Right kidney (tissue), 1 donor: ENCODE measurements around the gene TRIB2.

Experiments used
- DNase-seq: peaks from one replicate; pipeline ENCODE4 v3.0.0-alpha.2; 2016

Gene TRIB2

GRCh38 chr2:12694990-12695774, 21.6 kb upstream of the TRIB2 start:
- DNase-seq = no peak

DNA sequence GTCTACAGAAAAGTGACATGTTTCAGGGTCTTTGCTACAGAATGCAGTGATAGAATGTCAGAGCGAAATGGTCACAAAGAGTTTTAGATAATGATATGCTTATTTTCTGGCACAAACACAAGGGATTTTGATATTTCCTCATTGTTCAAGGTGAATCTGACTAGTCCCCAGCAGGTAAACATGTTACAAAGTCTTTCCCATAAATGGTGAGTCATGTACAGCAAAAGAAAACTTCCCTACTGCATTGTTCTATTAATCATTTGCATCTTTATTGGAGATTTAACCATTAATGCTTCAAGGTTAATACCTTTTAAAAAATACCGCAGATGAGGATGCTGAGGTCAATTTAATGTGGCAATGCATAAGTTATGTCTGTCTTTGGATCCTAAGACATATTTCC, 19.1 kb upstream of the TRIB2 start:
- DNase-seq = no peak

GRCh38 chr2:12700989-12701388, 15.7 kb upstream of the TRIB2 start:
- DNase-seq = no peak

DNA sequence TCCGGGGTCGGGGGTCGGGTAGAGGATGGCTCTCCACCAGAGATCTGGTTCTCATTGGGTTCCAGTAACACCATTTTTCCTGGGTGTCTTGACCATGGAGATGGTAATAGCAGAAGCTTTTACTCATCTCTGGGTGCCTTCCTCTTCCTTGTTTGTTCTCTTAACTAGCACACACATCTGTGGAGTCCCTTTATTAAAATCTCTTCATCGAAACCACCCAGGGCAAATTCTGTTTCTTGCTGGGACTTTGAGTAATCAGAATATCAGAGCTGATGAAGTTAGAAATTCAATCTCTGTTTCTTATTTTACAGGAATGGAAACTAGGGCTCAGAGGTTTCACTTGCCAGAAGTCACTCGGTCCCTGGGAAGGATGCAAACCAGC, 15.0 kb upstream of the TRIB2 start:
- no peak for DNase-seq

- no peak for DNase-seq
These were observed 14.3 kb upstream of the TRIB2 start for GRCh38 chr2:12702168-12703121.

GRCh38 chr2:12704378-12704777, 12.4 kb upstream of the TRIB2 start:
- DNase-seq = no peak

- no peak for DNase-seq
These were observed 11.5 kb upstream of the TRIB2 start for GRCh38 chr2:12705230-12705629.

DNA sequence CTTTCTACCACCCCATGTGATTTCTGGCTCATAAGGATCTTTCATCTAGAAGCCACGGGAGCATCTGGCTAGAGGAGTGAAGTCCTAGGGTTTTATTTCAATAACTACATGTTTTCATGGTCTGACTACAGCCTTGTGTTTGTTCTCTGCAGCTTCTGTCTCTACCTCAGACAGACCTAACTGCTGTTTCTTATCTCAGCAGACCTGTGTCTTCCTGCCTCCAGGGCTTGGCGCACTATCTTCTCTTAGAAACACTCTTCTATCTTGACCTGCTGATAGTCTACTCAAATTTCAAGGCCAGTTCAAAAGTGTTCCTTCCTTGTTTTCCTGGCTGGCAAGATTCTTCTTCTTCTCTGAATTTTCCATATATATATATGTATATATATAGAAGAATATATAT, 11.0 kb upstream of the TRIB2 start:
- no peak for DNase-seq

- no peak for DNase-seq
These were observed 8.1 kb upstream of the TRIB2 start for GRCh38 chr2:12708508-12709206.

DNA sequence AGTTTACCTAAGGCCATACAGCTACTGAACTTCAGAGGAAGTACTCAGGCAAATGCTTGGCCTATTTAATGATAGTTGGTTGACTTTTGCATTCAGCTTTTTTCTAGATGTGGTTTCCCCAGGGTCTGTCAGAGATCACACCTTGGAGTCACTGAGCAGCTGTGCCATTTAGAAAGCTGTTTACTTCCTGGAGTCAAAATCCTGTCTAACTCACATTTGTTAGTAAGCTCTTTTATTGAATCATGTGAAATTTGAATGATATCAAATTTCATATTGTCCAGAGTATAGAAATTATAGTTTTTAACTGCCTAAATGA, 7.6 kb upstream of the TRIB2 start:
- DNase-seq = no peak

DNA sequence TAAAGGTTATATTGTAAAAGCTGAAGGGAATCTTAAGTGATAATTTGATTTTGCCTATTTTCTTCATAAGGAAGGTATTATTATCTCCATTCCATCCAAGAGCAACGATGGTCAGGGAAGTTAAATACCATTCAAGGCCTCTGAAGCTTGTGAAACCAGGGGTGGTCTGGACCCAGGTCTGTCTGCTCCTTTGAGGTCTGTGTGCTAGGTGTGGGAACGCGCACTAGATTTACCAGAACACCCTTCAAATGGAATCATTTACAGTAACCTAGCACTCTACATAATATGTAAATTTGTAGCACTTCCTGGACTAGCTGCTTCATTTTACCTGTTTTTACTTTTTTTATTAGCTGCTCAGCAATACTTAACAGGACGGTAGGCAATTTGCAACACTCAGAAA, 6.4 kb upstream of the TRIB2 start:
- DNase-seq = no peak

DNA sequence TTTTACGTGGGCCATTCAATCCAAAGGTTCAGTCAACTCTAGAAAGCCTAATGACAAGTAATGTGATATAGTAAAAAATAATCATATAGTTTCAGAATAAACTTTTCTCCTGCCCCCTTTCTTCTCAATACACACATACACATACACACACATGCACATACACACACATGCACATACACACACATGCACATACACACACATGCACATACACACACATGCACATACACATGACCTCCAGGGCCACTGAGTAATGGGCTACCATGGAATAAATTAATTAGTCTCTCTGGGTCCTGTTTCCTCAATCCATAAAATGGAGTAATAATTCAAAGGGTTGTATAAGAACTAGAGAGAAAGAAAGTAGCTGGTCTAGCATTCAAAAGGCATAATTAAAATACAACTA, 5.4 kb upstream of the TRIB2 start:
- no peak for DNase-seq

DNA sequence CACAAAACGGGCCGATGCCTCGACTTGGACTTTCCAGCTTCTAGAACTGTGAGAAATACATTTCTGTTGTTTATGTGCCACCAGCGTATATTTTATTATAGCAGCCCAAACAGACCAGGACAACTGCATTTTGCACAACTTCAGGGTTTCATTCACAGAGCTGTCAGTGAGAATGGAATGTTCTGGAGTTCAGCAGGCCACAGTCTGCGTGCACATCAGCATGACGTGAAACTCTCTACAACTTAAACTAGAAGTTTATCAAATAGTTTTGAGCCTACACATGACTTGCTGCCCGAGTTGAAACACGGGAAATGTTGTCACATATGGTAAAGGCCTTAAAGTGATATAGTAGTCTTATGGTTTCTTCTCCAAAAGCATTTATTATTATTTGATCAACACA, 3.9 kb upstream of the TRIB2 start:
- no peak for DNase-seq

GRCh38 chr2:12714391-12715221, 2.1 kb upstream of the TRIB2 start:
- DNase-seq = no peak

GRCh38 chr2:12715258-12716031, 1.3 kb upstream of the TRIB2 start:
- peak; percentile 32 for DNase-seq

- no peak for DNase-seq
These were observed 779 bp upstream of the TRIB2 start for GRCh38 chr2:12716032-12716281.

DNA sequence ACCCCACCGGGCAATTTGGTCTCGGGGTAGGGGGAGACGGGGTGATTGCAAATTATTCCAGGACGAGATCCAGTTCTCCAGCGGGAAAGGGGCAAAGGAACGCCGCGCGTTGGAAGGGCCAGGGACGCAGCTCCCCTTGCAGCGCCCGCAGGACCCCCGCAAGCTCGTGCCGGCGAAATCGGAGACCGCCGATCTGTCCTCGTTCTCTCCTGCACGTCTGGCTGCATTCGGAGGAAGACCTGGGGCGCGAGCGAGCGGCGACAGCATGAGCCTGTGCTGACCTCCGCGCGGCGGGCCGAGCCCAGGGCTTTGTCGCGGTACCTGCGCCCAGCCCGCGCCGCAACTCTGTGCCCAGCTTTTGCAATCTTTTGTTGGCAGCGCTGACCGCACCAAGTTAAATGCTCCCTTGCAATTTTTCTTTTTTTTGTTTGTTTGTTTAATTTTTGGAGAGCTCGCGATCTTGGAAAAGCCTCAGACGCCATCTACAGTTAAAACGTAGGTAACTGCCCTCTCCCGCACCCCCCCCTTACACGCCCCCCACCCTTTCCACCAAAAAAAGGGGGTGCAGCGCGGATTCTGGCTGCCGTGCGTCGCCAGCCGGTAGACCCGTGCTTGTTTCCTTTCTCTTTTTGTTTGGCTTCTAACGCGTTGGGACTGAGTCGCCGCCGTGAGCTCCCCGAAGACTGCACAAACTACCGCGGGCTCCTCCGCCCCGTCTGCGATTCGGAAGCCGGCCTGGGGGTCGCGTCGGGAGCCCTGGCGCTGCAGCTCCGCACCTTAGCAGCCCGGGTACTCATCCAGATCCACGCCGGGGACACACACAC, 667 bp downstream of the TRIB2 start:
- peak; percentile 95 for DNase-seq

DNA sequence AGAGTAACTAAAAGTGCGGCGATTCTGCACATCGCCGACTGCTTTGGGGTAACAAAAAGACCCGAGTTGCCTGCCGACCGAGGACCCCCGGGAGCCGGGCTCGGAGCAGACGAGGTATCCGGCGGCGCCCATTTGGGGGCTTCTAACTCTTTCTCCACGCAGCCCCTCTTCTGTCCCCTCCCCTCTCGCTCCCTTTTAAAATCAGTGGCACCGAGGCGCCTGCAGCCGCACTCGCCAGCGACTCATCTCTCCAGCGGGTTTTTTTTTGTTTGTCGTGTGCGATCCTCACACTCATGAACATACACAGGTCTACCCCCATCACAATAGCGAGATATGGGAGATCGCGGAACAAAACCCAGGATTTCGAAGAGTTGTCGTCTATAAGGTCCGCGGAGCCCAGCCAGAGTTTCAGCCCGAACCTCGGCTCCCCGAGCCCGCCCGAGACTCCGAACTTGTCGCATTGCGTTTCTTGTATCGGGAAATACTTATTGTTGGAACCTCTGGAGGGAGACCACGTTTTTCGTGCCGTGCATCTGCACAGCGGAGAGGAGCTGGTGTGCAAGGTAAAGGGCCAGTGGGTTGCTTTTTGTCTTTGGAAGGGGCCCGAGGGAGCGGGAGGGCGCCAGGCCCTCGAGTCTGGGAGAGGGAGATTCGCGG, 1.4 kb downstream of the TRIB2 start:
- DNase-seq = peak; percentile 88

DNA sequence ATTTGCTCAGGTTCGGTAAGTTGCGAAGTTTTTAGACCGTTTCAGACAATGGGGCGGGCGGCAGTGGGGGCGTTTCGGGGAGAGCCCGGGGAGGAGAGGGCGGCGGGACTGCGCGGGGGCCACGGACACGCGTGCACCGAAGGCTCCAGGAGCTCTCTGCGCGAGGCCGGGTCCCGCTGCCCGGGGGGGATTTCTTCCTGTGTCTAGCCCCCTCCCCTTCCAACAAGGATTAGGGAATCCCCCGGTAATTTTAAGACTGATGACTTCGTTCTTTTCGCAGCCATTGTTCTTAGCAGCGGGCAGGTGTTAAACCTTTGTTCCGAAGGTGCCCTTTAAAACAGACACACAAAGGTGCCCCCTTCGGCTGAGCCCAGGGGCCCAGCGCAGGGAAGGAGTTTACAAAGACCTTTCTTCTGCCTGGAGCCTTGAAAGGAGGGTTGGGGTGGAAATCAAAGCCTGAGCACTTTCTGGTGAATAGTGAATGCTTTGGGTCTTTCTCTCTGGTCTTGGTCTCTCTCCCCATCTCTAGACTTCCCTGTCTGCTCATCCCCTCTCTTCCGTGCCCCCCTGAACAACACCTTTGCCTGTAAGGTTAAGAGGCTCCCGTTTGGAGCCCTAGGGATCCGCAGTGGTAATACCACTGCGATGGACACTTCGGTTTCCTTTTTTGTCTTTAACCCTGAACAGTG, 2.1 kb downstream of the TRIB2 start:
- DNase-seq = peak; percentile 73
